Erythroblast (primary cell): ENCODE measurements around the gene DPP10.

Source experiments
- GATA1 ChIP-seq: IDR thresholded peaks from 2 replicates; pipeline ENCODE4 v1.6.1; 2011; ENCODE audit warnings: low read depth, mild to moderate bottlenecking, control low read depth, low read length, moderate library complexity
- POLR2A ChIP-seq: IDR thresholded peaks from 2 replicates; pipeline ENCODE4 v1.6.1; 2011; ENCODE audit warnings: mild to moderate bottlenecking, low read length

DNA sequence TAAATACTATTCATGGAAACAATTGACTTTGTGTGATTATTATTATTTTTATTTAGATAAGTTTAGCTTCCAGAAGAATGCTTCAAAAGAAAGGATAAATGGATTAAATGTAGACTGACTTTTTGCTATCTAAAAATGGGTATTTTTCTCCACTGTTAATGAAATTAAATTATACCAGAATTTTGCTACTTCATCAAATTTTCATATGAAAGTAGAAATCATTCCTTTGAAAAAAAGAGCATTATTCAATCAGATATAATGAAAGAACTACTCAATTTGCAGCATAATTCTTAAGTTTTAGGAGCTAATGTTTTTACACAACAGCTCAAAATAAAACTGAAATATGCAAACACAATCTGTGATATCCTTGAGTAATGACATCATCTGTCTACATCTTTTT lies 1424.6 kb downstream of the DPP10 start:
- no peak for TF ChIP-seq POLR2A
- TF ChIP-seq GATA1: no peak
